Endothelial cell of umbilical vein (primary cell): ENCODE measurements around the gene FAM222B. TPM values are rescaled to one million over a fixed set of nuclear protein-coding genes. Genes with fewer than 3 reads are reported as not detected.

ENCODE experiments used
- BruUV-seq: library from RNA; stranded (reverse); fragments of 400-500 nt; replicated peaks from 2 replicates; lab custom pipeline; 2021; lab: Mats Ljungman, UMichigan
- CTCF ChIA-PET: fragments of 300-600, 350-600 bp; sonication (Branson Sonifier 250); formaldehyde crosslinking; loops from one replicate; lab custom pipeline; 2021; ENCODE audit warnings: antibody characterized with exemption, inconsistent platforms; lab: Charles Lee
- POLR2A ChIA-PET: fragments of 300-600, 350-600 bp; sonication (Branson Sonifier 250); formaldehyde crosslinking; loops from one replicate; lab custom pipeline; 2021; ENCODE audit warnings: antibody characterized with exemption, inconsistent platforms; lab: Charles Lee
- DNase-seq: peaks from one replicate; pipeline ENCODE4 v3.0.0-alpha.2; 2011; ENCODE audit warnings: low read depth, low spot score
- FAIRE-seq: peaks from 2 replicates; lab custom pipeline; 2011; peaks lifted over from hg19 to GRCh38; lab: Jason Lieb, UNC
- H2AFZ ChIP-seq: 2 replicates; pipeline ENCODE4 v1.6.0; 2012; ENCODE audit warnings: low read depth, low read length, control low read depth, inconsistent platforms
- H3K27ac ChIP-seq: 2 replicates; pipeline ENCODE4 v1.5.1; 2011; ENCODE audit warnings: low read depth, mild to moderate bottlenecking, control low read depth, low read length, moderate library complexity; ENCODE audit not compliant: insufficient read depth
- H3K27me3 ChIP-seq, 2 experiments: 2 replicates each; pipeline versions ENCODE4 v1.6.0 to v1.6.1; 2011; ENCODE audit warnings: low read length in 2 of 2, mixed read lengths in 1 of 2; ENCODE audit not compliant: control insufficient read depth in 2 of 2, insufficient read depth in 2 of 2
- H3K36me3 ChIP-seq, 2 experiments: 2 replicates in 1 of 2; 3 replicates in 1 of 2; pipeline ENCODE4 v1.5.1; 2011; ENCODE audit warnings: low read length in 2 of 2, mild to moderate bottlenecking in 1 of 2, moderate library complexity in 1 of 2; ENCODE audit not compliant: control insufficient read depth in 2 of 2, insufficient read depth in 2 of 2; ENCODE audit errors: extremely low read depth in 1 of 2
- H3K4me1 ChIP-seq: 3 replicates; pipeline ENCODE4 v1.5.1; 2011; ENCODE audit warnings: mild to moderate bottlenecking, low read length; ENCODE audit not compliant: control insufficient read depth, insufficient read depth; ENCODE audit errors: extremely low read depth
- H3K4me2 ChIP-seq: 2 replicates; pipeline ENCODE4 v1.6.1; 2011; ENCODE audit warnings: low read length, control low read depth, mixed read lengths; ENCODE audit not compliant: insufficient read depth
- H3K4me3 ChIP-seq, 3 experiments: fragments of 200-600 bp in 1 of 3; sonication (generic), shearing (Covaris generic) in 1 of 3; replicated peaks in 1 of 3; 2 replicates each; pipeline ENCODE4 v1.5.1; 2011 to 2016; ENCODE audit warnings: control low read depth in 3 of 3, low read length in 3 of 3, mild to moderate bottlenecking in 2 of 3, inconsistent platforms in 1 of 3, low read depth in 1 of 3, moderate library complexity in 1 of 3; ENCODE audit not compliant: insufficient read depth in 1 of 3
- H3K79me2 ChIP-seq: 2 replicates; pipeline ENCODE4 v1.6.0; 2012; ENCODE audit warnings: low read length, inconsistent platforms; ENCODE audit not compliant: control insufficient read depth, insufficient read depth
- H3K9ac ChIP-seq: replicated peaks from 2 replicates; pipeline ENCODE3; 2011; ENCODE audit warnings: low read length, control low read depth; ENCODE audit not compliant: insufficient read depth; ENCODE audit errors: extremely low read depth
- H3K9me1 ChIP-seq: replicated peaks from 3 replicates; pipeline ENCODE4 v1.6.0; 2011; ENCODE audit warnings: mild to moderate bottlenecking, low read length; ENCODE audit not compliant: control insufficient read depth, insufficient read depth; ENCODE audit errors: extremely low read depth
- H3K9me3 ChIP-seq: replicated peaks from 2 replicates; pipeline ENCODE4 v1.5.1; 2012; ENCODE audit warnings: low read length, inconsistent platforms; ENCODE audit not compliant: control insufficient read depth, insufficient read depth
- H4K20me1 ChIP-seq: replicated peaks from 2 replicates; pipeline ENCODE3; 2011; ENCODE audit warnings: mild to moderate bottlenecking, low read length; ENCODE audit not compliant: control insufficient read depth, insufficient read depth; ENCODE audit errors: extremely low read depth
- CTCF ChIP-seq, 2 donors: IDR thresholded peaks; 1 replicate in 1 of 2; 2 replicates in 1 of 2; pipeline ENCODE4 v1.5.1; 2011; ENCODE audit warnings: low read length in 2 of 2, mild to moderate bottlenecking in 2 of 2, moderate library complexity in 2 of 2, control low read depth in 1 of 2, inconsistent platforms in 1 of 2, low read depth in 1 of 2; ENCODE audit not compliant: insufficient read depth in 1 of 2; ENCODE audit errors: extremely low read depth in 1 of 2
- EZH2 ChIP-seq: IDR thresholded peaks from 2 replicates; pipeline ENCODE4 v1.6.1; 2012; ENCODE audit warnings: borderline replicate concordance, low read depth, mild to moderate bottlenecking, moderate library complexity, low read length, inconsistent platforms; ENCODE audit not compliant: severe bottlenecking
- FOS ChIP-seq: IDR thresholded peaks from 2 replicates; pipeline ENCODE4 v1.6.1; 2011; ENCODE audit warnings: mild to moderate bottlenecking, low read length, moderate library complexity, borderline replicate concordance; ENCODE audit not compliant: insufficient read depth
- GATA2 ChIP-seq: IDR thresholded peaks from 2 replicates; pipeline ENCODE4 v1.7.0; 2011; ENCODE audit warnings: low read depth, mild to moderate bottlenecking, moderate library complexity, mixed read lengths, low read length; ENCODE audit not compliant: insufficient read length, insufficient read depth
- JUN ChIP-seq: IDR thresholded peaks from 2 replicates; pipeline ENCODE4 v1.6.1; 2011; ENCODE audit warnings: borderline replicate concordance, low read depth; ENCODE audit not compliant: insufficient read length, insufficient read depth
- MAX ChIP-seq: IDR thresholded peaks from 2 replicates; pipeline ENCODE4 v1.6.1; 2011; ENCODE audit not compliant: insufficient read depth, insufficient read length
- MYC ChIP-seq: IDR thresholded peaks from one replicate; pipeline ENCODE4 v1.6.1; 2011; ENCODE audit warnings: mild to moderate bottlenecking, low read depth, low read length
- POLR2A ChIP-seq: IDR thresholded peaks from 2 replicates; pipeline ENCODE4 v1.6.1; 2012; ENCODE audit warnings: low read depth, mild to moderate bottlenecking, control low read depth, low read length
- POLR2AphosphoS5 ChIP-seq: IDR thresholded peaks from 2 replicates; pipeline ENCODE4 v1.6.1; 2012; ENCODE audit warnings: low read depth, mild to moderate bottlenecking, control low read depth, low read length, moderate library complexity; ENCODE audit not compliant: insufficient read depth
- dilution Hi-C: fragments of 300-500 bp; cut with MboI; formaldehyde crosslinking; loops from one replicate; pipeline ENCODE4 v1.15.0; 2019; ENCODE audit warnings: low sequenced_read_pairs; ENCODE audit not compliant: extremely low pct_ligation_motif_present
- intact Hi-C: fragments of 100-400 bp; cut with micrococcal nuclease; formaldehyde crosslinking; loops from one replicate; pipeline ENCODE4 v1.10.0; 2022
- polyA plus RNA-seq, 4 experiments: library from polyadenylated mRNA; depleted of rRNA in 3 of 4; stranded (reverse) in 3 of 4; unstranded in 1 of 4; fragments of >200 nt; gene quantifications; 2 replicates each; pipeline versions ENCODE4 v1.2.1 to v1.2.3, GENCODE V29; 2011 to 2012; ENCODE audit warnings: missing spikeins in 1 of 4
- total RNA-seq: library from RNA; stranded (reverse); gene quantifications from 2 replicates; pipeline ENCODE4 v1.2.3, GENCODE V29; 2021

Gene FAM222B
- total and polyA plus RNA-seq, 2 donors (not counting 3 experiments of a cell fraction or from before 2014, with no cell fraction given): 21.1 to 30.6 TPM

GRCh38 chr17:28881533-28882056 lies 39.0 kb upstream of the FAM222B start:
- intact Hi-C loops (no loop called here), dilution Hi-C loops (no loop called here)
- H4K20me1 ChIP-seq: no peaks in the 10 kb centered on the region
- no peak overlapping the region for H3K27ac ChIP-seq
- ChIA-PET POLR2A (no interaction called here), CTCF (interaction anchor here (1.5 to 2.5 kb wide), 3 partner anchors 32 to 121 kb away, joined by 5 to 9 read pairs (median 6); no protein-coding TSS in a partner anchor)
- H3K79me2 ChIP-seq: no peaks in the 10 kb centered on the region
- no peaks in the 10 kb centered on the region for H3K9me1 ChIP-seq
- BruUV-seq: no TSS peak
- no peaks in the 10 kb centered on the region for H3K9me3 ChIP-seq
- no peaks in the 10 kb centered on the region for H3K4me1 ChIP-seq
- no peak for FAIRE-seq
- no peak for DNase-seq
- no peak overlapping the region for H2AFZ ChIP-seq
- no peaks in the 10 kb centered on the region for H3K27me3 ChIP-seq
- no peak overlapping the region for H3K4me2 ChIP-seq
- peaks cover 11 to 59% of the 10 kb centered on the region in 2 experiments for H3K36me3 ChIP-seq
- H3K9ac ChIP-seq: no peak overlapping the region
- H3K4me3 ChIP-seq: no peak overlapping the region
- no peak for TF ChIP-seq MAX
- TF ChIP-seq POLR2A: no peak
- no peak for TF ChIP-seq FOS
- no peak for TF ChIP-seq CTCF (IDR thresholded peaks at IDR 0.05; ENCODE audit: extremely low read depth in 1 of 2, insufficient read depth in 1 of 2, low read depth in 1 of 2, low read length in 2 of 2)
- no peak for TF ChIP-seq JUN
- no peak for TF ChIP-seq MYC
- no peak for TF ChIP-seq POLR2AphosphoS5
- TF ChIP-seq GATA2: no peak
- no peak for TF ChIP-seq EZH2
